Measurements from ENCODE around the gene PTK7. TPM values are rescaled to one million over a fixed set of nuclear protein-coding genes. Genes with fewer than 3 reads are reported as not detected.

PTK7 gene
- total and polyA plus RNA-seq, 2 donors (not counting 3 experiments of a cell fraction or from before 2014, with no cell fraction given), result 41.9 to 65.6 TPM

DNA sequence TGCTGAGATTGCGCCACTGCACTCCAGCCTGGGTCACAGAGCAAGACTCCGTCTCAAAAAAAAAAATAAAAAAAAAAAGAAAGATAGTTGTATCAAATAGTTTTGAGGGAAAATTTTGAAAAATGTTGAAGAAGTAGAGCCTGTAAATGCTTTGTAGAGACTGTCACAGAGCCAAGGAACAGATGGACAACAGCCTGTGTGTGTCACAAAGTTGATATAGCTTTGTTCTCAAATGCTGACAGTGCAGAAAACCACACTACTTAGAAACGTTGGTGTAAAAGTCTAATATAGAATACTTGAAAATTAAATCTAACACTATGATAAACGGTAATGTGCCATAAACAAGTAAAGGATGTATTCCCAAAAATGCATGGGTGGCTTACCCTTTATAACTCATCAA, 25.4 kb downstream of the PTK7 start:
- Histone ChIP-seq H3K4me2 (ENCODE audit: insufficient read depth, low read length) (no peak overlapping the region), H3K9ac (replicated peaks; ENCODE audit: extremely low read depth, insufficient read depth, low read length) (no peak overlapping the region), H3K4me3 (replicated peaks in 1 of 3; ENCODE audit: insufficient read depth in 1 of 3, low read depth in 1 of 3, low read length in 3 of 3) (no peak overlapping the region), H3K36me3 (ENCODE audit: control insufficient read depth in 2 of 2, extremely low read depth in 1 of 2, insufficient read depth in 2 of 2, low read length in 2 of 2) (no peaks in the 10 kb centered on the region), H4K20me1 (replicated peaks; ENCODE audit: control insufficient read depth, extremely low read depth, insufficient read depth, low read length) (no peaks in the 10 kb centered on the region), H3K27ac (ENCODE audit: insufficient read depth, low read depth, low read length) (no peak overlapping the region), H3K4me1 (ENCODE audit: control insufficient read depth, extremely low read depth, insufficient read depth, low read length) (peaks cover 7% of the 10 kb centered on the region), H3K27me3 (ENCODE audit: control insufficient read depth in 2 of 2, insufficient read depth in 2 of 2, low read length in 2 of 2) (no peaks in the 10 kb centered on the region), H3K9me1 (replicated peaks; ENCODE audit: control insufficient read depth, extremely low read depth, insufficient read depth, low read length) (no peaks in the 10 kb centered on the region), H3K9me3 (replicated peaks; ENCODE audit: control insufficient read depth, insufficient read depth, low read length) (no peaks in the 10 kb centered on the region), H2AFZ (ENCODE audit: low read depth, low read length) (no peak overlapping the region), H3K79me2 (ENCODE audit: control insufficient read depth, insufficient read depth, low read length) (no peaks in the 10 kb centered on the region)
- dilution Hi-C loops (cut with MboI; ENCODE audit: extremely low pct_ligation_motif_present, low sequenced_read_pairs), result no loop called here
- FAIRE-seq (no peak), DNase-seq (ENCODE audit: low read depth, low spot score) (no peak)
- BruUV-seq (replicated peaks), result no TSS peak
- CTCF ChIA-PET, result no interaction called here
- intact Hi-C loops (cut with micrococcal nuclease), result no loop called here
- POLR2A ChIA-PET, result no interaction called here
- TF ChIP-seq POLR2A (IDR thresholded peaks at IDR 0.05; ENCODE audit: low read depth, low read length) (no peak), POLR2AphosphoS5 (IDR thresholded peaks at IDR 0.05; ENCODE audit: insufficient read depth, low read depth, low read length) (no peak), FOS (IDR thresholded peaks at IDR 0.05; ENCODE audit: borderline replicate concordance, insufficient read depth, low read length) (no peak), EZH2 (IDR thresholded peaks at IDR 0.05; ENCODE audit: borderline replicate concordance, low read depth, low read length, severe bottlenecking) (no peak), JUN (IDR thresholded peaks at IDR 0.05; ENCODE audit: borderline replicate concordance, insufficient read depth, insufficient read length, low read depth) (no peak), MYC (IDR thresholded peaks at IDR 0.05; ENCODE audit: low read depth, low read length) (no peak), GATA2 (IDR thresholded peaks at IDR 0.05; ENCODE audit: insufficient read depth, insufficient read length, low read depth, low read length) (no peak)
- TF ChIP-seq, protein P1, sequence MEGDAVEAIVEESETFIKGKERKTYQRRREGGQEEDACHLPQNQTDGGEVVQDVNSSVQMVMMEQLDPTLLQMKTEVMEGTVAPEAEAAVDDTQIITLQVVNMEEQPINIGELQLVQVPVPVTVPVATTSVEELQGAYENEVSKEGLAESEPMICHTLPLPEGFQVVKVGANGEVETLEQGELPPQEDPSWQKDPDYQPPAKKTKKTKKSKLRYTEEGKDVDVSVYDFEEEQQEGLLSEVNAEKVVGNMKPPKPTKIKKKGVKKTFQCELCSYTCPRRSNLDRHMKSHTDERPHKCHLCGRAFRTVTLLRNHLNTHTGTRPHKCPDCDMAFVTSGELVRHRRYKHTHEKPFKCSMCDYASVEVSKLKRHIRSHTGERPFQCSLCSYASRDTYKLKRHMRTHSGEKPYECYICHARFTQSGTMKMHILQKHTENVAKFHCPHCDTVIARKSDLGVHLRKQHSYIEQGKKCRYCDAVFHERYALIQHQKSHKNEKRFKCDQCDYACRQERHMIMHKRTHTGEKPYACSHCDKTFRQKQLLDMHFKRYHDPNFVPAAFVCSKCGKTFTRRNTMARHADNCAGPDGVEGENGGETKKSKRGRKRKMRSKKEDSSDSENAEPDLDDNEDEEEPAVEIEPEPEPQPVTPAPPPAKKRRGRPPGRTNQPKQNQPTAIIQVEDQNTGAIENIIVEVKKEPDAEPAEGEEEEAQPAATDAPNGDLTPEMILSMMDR (IDR thresholded peaks at IDR 0.05; ENCODE audit: extremely low read depth in 1 of 2, insufficient read depth in 1 of 2, low read depth in 1 of 2, low read length in 2 of 2), result no peak
- TF ChIP-seq, protein P2, sequence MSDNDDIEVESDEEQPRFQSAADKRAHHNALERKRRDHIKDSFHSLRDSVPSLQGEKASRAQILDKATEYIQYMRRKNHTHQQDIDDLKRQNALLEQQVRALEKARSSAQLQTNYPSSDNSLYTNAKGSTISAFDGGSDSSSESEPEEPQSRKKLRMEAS (IDR thresholded peaks at IDR 0.05; ENCODE audit: insufficient read depth, insufficient read length), result no peak
